Keratinocyte (primary cell): ENCODE measurements around the gene WNK2.

ENCODE experiments used
- CTCF ChIP-seq, 3 experiments: IDR thresholded peaks in 1 of 3; conservative IDR thresholded peaks in 1 of 3; optimal IDR thresholded peaks in 1 of 3; 2 replicates in 2 of 3; 3 replicates in 1 of 3; pipeline versions ENCODE3 to v1.5.1; 2011; ENCODE audit warnings: low read length in 3 of 3, mild to moderate bottlenecking in 3 of 3, moderate library complexity in 2 of 3, control low read depth in 1 of 3, inconsistent platforms in 1 of 3; ENCODE audit not compliant: insufficient read depth in 2 of 3; ENCODE audit errors: extremely low read depth in 1 of 3
- EZH2 ChIP-seq: IDR thresholded peaks from one replicate; pipeline ENCODE4 v1.6.1; 2012; ENCODE audit warnings: inconsistent platforms, mild to moderate bottlenecking, low read length, moderate library complexity

- no peak for TF ChIP-seq CTCF (optimal IDR thresholded peaks at IDR 0.05 in 1 of 3, IDR thresholded peaks at IDR 0.05 in 1 of 3, conservative IDR thresholded peaks at IDR 0.05 in 1 of 3; ENCODE audit: extremely low read depth in 1 of 3, insufficient read depth in 2 of 3, low read length in 3 of 3)
- TF ChIP-seq EZH2 = no peak
Measured at GRCh38 chr9:93261281-93261680, 77.3 kb downstream of the WNK2 start.
